Liver (tissue), 9 donors: ENCODE measurements around the gene CSMD2. TPM values are rescaled to one million over a fixed set of nuclear protein-coding genes. Genes with fewer than 3 reads are reported as not detected.

Experiments used
- DNase-seq: peaks from one replicate; pipeline ENCODE4 v3.0.0-alpha.2; 2017; ENCODE audit warnings: low spot score
- H3K27ac ChIP-seq, 2 donors: one replicate each; pipeline ENCODE4 v1.7.0; 2013; ENCODE audit warnings: inconsistent platforms in 2 of 2, low read length in 2 of 2, control low read depth in 1 of 2, low read depth in 1 of 2, mild to moderate bottlenecking in 1 of 2
- H3K27me3 ChIP-seq, 4 donors: one replicate each; pipeline versions ENCODE4 v1.6.1 to v1.7.0; 2013; ENCODE audit warnings: low read length in 3 of 4, inconsistent platforms in 1 of 4, mild to moderate bottlenecking in 1 of 4, moderate library complexity in 1 of 4; ENCODE audit not compliant: control insufficient read depth in 4 of 4, insufficient read depth in 4 of 4
- H3K36me3 ChIP-seq, 4 donors: one replicate each; pipeline versions ENCODE4 v1.6.1 to v1.7.0; 2013; ENCODE audit warnings: low read length in 3 of 4, mild to moderate bottlenecking in 3 of 4, low read depth in 1 of 4, moderate library complexity in 1 of 4; ENCODE audit not compliant: control insufficient read depth in 4 of 4, insufficient read depth in 3 of 4
- H3K4me1 ChIP-seq, 4 donors: one replicate each; pipeline versions ENCODE4 v1.6.1 to v1.7.0; 2013; ENCODE audit warnings: low read length in 3 of 4, mild to moderate bottlenecking in 3 of 4, moderate library complexity in 1 of 4; ENCODE audit not compliant: control insufficient read depth in 4 of 4, insufficient read depth in 4 of 4
- H3K4me3 ChIP-seq, 3 donors: one replicate each; pipeline versions ENCODE4 v1.6.1 to v1.7.0; 2013; ENCODE audit warnings: low read length in 3 of 3, control low read depth in 1 of 3, low read depth in 1 of 3, mild to moderate bottlenecking in 1 of 3
- H3K9ac ChIP-seq, 2 donors: one replicate each; pipeline ENCODE4 v1.7.0; 2013; ENCODE audit warnings: low read length in 2 of 2, mild to moderate bottlenecking in 2 of 2, moderate library complexity in 2 of 2, control low read depth in 1 of 2, low read depth in 1 of 2
- H3K9me3 ChIP-seq, 4 donors: one replicate each; pipeline versions ENCODE4 v1.6.1 to v1.7.0; 2013; ENCODE audit warnings: low read length in 3 of 4; ENCODE audit not compliant: control insufficient read depth in 4 of 4
- ATF3 ChIP-seq: IDR thresholded peaks from 2 replicates; pipeline ENCODE4 v1.6.1; 2016; ENCODE audit warnings: antibody characterized with exemption
- EGR1 ChIP-seq, 2 donors: IDR thresholded peaks; 2 replicates each; pipeline ENCODE4 v1.6.1; 2016 to 2018; ENCODE audit warnings: antibody characterized with exemption in 2 of 2, low read depth in 2 of 2
- FOXA1 ChIP-seq: IDR thresholded peaks from 2 replicates; pipeline ENCODE4 v1.6.1; 2016; ENCODE audit warnings: antibody characterized with exemption
- FOXA2 ChIP-seq: IDR thresholded peaks from 2 replicates; pipeline ENCODE4 v1.6.1; 2016; ENCODE audit warnings: antibody characterized with exemption
- GABPA ChIP-seq, 2 donors: IDR thresholded peaks in 1 of 2; conservative IDR thresholded peaks in 1 of 2; 2 replicates each; pipeline ENCODE4 v1.6.1; 2016; ENCODE audit warnings: antibody characterized with exemption in 2 of 2, mild to moderate bottlenecking in 1 of 2, moderate library complexity in 1 of 2
- HNF4G ChIP-seq: IDR thresholded peaks from 2 replicates; pipeline ENCODE4 v1.6.1; 2016; ENCODE audit warnings: antibody characterized with exemption
- JUND ChIP-seq, 2 donors: IDR thresholded peaks; 2 replicates each; pipeline ENCODE4 v1.6.1; 2016; ENCODE audit warnings: antibody characterized with exemption in 2 of 2
- MAX ChIP-seq: IDR thresholded peaks from 2 replicates; pipeline ENCODE4 v1.6.1; 2016; ENCODE audit warnings: antibody characterized with exemption
- NR2F2 ChIP-seq: IDR thresholded peaks from 2 replicates; pipeline ENCODE4 v1.6.1; 2016; ENCODE audit warnings: antibody characterized with exemption
- RAD21 ChIP-seq, 2 donors: IDR thresholded peaks; 2 replicates each; pipeline ENCODE4 v1.6.1; 2016; ENCODE audit warnings: antibody characterized with exemption in 2 of 2, mild to moderate bottlenecking in 2 of 2
- REST ChIP-seq: IDR thresholded peaks from 2 replicates; pipeline ENCODE4 v1.6.1; 2016; ENCODE audit warnings: antibody characterized with exemption, mild to moderate bottlenecking
- SP1 ChIP-seq: IDR thresholded peaks from 2 replicates; pipeline ENCODE4 v1.6.1; 2018; ENCODE audit warnings: antibody characterized with exemption, mild to moderate bottlenecking
- TAF1 ChIP-seq: conservative IDR thresholded peaks from 2 replicates; pipeline ENCODE4 v1.6.1; 2016; ENCODE audit warnings: antibody characterized with exemption, mild to moderate bottlenecking
- YY1 ChIP-seq: IDR thresholded peaks from 2 replicates; pipeline ENCODE4 v1.6.1; 2016; ENCODE audit warnings: antibody characterized with exemption, mild to moderate bottlenecking
- ZBTB33 ChIP-seq: IDR thresholded peaks from 2 replicates; pipeline ENCODE4 v1.6.1; 2016; ENCODE audit warnings: antibody characterized with exemption
- WGBS: extraction: QIAGEN DNeasy Blood & Tissue Kit; methylation state at CpG from one replicate; pipeline ENCODE4 v1.1.7; 2013; 5-methylcytosine and 5-hydroxymethylcytosine counted together
- polyA plus RNA-seq, 2 donors: library from polyadenylated mRNA; stranded (reverse) in 1 of 2; unstranded in 1 of 2; fragments of 200-250 nt in 1 of 2; fragments of >200 nt in 1 of 2; fragmentation: Nextera tagmentation in 1 of 2; extraction: Ambion mirVana in 1 of 2; gene quantifications; one replicate each; pipeline versions ENCODE4 v1.2.1 to v1.2.3, GENCODE V29; 2013 to 2015
- total RNA-seq, 2 donors: library from RNA; depleted of rRNA; stranded (reverse); fragments of >200 nt; gene quantifications; one replicate each; pipeline ENCODE4 v1.2.3, GENCODE V29; 2014
- donor health status: healthy.
- donor health status: healthy.
- donor health status: healthy.
- donor health status: healthy.
- donor health status: healthy.

Gene CSMD2
- total and polyA plus RNA-seq, 4 donors, result 0.08 to 0.09 TPM; not detected in 2

GRCh38 chr1:33997127-33998036 is 167.6 kb downstream of the CSMD2 start:
- no peak overlapping the region for H3K9ac ChIP-seq
- H3K9me3 ChIP-seq, result no peaks in the 10 kb centered on the region
- no peaks in the 10 kb centered on the region for H3K4me1 ChIP-seq
- WGBS, result 84% methylated on average over 13 of the region's 13 CpGs
- no peak overlapping the region for H3K4me3 ChIP-seq
- H3K27me3 ChIP-seq, result peaks cover 0 to 3% (median 0%) of the 10 kb centered on the region in 4 donors
- DNase-seq, result no peak
- no peak overlapping the region for H3K27ac ChIP-seq
- H3K36me3 ChIP-seq, result no peaks in the 10 kb centered on the region
- no peak for TF ChIP-seq SP1

- no peak overlapping the region for H3K27ac ChIP-seq
- H3K27me3 ChIP-seq, result peaks cover 0 to 3% (median 0%) of the 10 kb centered on the region in 4 donors
- H3K4me3 ChIP-seq, result no peak overlapping the region
- no peaks in the 10 kb centered on the region for H3K9me3 ChIP-seq
- WGBS, result 87% methylated on average over 5 of the region's 5 CpGs
- H3K4me1 ChIP-seq, result no peaks in the 10 kb centered on the region
- TF ChIP-seq GABPA (IDR thresholded peaks at IDR 0.05 in 1 of 2, conservative IDR thresholded peaks at IDR 0.05 in 1 of 2) (no peak), REST (no peak), RAD21 (IDR thresholded peaks at IDR 0.05) (no peak), TAF1 (no peak), NR2F2 (no peak), HNF4G (no peak), FOXA2 (no peak), EGR1 (IDR thresholded peaks at IDR 0.05; ENCODE audit: low read depth in 2 of 2) (no peak), JUND (IDR thresholded peaks at IDR 0.05) (no peak), ATF3 (no peak), ZBTB33 (no peak), YY1 (no peak), FOXA1 (no peak), MAX (no peak)
- H3K9ac ChIP-seq, result no peak overlapping the region
- DNase-seq, result no peak
- no peaks in the 10 kb centered on the region for H3K36me3 ChIP-seq
These were observed 168.7 kb downstream of the CSMD2 start for GRCh38 chr1:33996281-33996680.
